GM10847 (cell line): Measurements from ENCODE around the gene ATP6AP2.

Experiments used
- POLR2A ChIP-seq: IDR thresholded peaks from 2 replicates; pipeline ENCODE4 v1.6.1; 2011; ENCODE audit not compliant: insufficient read length; ENCODE audit errors: extremely low read depth

Gene ATP6AP2

GRCh38 chrX:40623665-40624064, 42.9 kb downstream of the ATP6AP2 start:
- TF ChIP-seq POLR2A, result no peak

DNA sequence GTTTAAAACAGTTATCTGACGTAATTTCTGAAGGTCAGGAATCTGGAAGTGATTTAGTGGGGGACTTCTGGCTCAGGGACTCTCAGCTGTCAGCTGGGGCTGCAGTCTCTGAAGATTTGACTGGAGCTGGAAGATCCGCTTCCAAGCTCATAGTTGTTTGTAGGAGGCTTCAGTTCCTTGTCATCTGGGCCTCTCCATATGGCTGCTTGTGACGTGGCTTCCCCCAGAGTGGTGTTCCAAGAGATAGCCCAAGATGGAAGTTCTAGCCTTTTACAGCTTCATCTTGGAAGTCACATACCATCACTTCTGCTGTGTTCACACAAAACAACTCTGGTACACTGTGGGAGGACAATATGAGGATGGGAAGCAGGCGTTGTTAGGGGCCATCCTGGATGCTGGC, 44.5 kb downstream of the ATP6AP2 start:
- TF ChIP-seq POLR2A, result no peak

GRCh38 chrX:40628506-40628905, 47.7 kb downstream of the ATP6AP2 start:
- TF ChIP-seq POLR2A, result no peak

DNA sequence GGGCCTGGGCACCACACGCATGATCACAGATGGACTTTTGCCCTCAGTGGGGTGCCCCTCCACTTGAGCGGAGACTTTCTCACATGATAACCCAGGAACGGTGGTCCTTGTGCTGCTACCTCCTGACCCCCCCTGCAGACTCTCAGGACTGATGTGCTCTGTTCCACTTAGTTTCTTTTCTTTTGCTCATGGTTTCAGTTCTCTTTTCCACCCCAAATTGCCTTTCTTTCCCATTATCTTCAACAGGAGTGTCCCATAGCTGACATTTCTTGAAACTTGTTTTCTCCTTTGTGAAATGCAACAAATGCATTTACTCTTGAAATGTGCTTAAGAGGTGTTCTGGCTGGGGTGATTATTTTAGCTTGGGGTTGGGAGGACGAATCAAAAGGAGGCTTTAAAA, 51.4 kb downstream of the ATP6AP2 start:
- TF ChIP-seq POLR2A, result no peak

GRCh38 chrX:40637687-40638086, 56.9 kb downstream of the ATP6AP2 start:
- TF ChIP-seq POLR2A, result no peak

DNA sequence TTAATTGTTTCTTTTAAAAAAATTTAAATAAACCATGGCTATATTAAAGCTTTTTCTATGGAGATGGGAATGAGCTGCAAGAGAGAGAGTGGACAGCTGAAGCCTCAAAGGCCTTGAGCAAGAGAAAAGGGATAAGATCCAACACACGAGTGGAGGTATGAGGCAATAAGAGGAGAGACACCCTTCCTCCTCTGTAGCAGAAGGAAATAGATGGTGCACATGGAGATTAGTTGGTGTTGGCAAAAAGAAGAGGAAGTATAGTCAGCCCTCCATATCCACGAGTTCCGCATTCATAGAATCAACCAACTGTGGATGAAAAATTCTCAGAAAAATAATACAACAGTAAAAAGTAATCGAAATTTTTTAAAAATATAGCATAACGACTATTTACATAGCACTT, 63.4 kb downstream of the ATP6AP2 start:
- TF ChIP-seq POLR2A, result no peak

GRCh38 chrX:40644821-40645358, 64.1 kb downstream of the ATP6AP2 start:
- TF ChIP-seq POLR2A, result no peak

GRCh38 chrX:40646489-40647306, 65.9 kb downstream of the ATP6AP2 start:
- no peak for TF ChIP-seq POLR2A

GRCh38 chrX:40647307-40648197, 66.8 kb downstream of the ATP6AP2 start, which contains the start of gene CXorf38:
Gene CXorf38 (minus strand): TSS chrX:40647561. CDS start chrX:40647520, 41 bp downstream.
- TF ChIP-seq POLR2A, result peak; percentile 71

DNA sequence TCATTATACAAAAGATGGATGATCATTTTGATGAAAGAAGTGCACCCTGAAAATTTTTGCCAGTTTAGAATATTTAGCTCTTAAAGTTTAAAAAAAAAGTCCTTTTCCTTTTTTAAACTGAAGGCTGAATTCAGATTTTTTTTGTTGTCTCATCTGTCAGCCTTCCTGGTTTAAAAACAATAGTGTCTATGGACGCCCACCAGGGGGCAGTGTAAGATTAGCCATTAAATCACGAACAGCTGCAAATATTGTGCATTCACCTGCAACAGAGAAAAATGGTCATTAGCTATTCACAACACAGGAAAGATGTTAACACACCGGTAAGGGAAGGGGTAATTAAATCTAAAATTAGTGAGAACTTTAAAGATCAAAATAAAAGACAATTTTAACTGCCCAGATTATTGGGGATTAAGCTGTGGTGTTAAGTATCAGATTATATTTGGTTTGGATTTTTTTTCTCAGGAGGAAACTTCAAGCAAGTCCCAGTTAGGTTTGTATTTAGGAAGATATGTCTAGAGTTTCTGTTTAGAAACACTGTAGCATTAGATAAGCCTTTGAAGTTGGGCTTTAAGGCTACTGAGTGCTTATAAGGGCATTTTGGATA, 71.0 kb downstream of the ATP6AP2 start:
- TF ChIP-seq POLR2A, result no peak

DNA sequence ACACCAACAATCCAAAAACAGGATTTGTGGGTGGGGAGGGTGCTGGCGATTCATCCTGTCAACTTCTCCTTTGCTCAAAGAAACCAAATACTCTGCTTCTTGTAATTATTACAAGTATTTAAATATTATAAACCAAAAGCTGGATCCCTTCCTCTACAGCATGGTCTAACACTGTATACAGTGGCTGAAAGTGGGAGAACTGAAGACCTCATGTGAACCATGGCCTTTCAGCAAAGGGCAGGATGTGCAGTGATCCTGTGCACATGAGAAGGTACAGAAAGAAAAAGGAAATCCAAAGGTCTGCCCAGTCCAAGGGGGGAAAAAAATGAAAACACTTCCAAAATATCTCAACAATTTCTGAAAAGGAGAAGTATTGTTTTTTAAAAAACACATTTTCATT, 71.9 kb downstream of the ATP6AP2 start:
- TF ChIP-seq POLR2A, result no peak

DNA sequence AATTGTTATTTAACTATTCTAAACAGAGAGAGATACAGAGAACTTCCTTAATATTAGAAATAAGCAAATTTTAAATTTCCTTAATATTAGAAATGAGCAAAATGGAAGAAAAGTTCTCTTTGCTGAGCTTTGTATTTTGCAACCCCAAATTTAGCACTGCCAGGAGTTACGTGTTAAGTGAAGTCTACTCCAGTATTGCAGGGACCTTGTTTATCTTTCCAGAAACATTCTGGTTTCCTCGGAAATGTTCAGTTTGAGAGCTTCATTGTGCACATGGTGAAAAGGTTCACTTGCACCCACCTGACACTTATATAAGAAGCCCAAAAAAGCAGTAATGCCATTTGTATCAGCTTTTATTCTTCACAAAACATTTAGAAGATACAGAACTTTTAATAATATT, 72.8 kb downstream of the ATP6AP2 start:
- no peak for TF ChIP-seq POLR2A
